ENCODE data around the gene STMN3. TPM values are rescaled to one million over a fixed set of nuclear protein-coding genes. Genes with fewer than 3 reads are reported as not detected.
"Not testable (repeated sequence)": the region's sequence is repeated elsewhere in the genome, so short reads cannot be mapped to it uniquely, and the experiment has no call there.

Gene STMN3
- total RNA-seq, 1 donor from 2014 or later: 4.3 TPM

DNA sequence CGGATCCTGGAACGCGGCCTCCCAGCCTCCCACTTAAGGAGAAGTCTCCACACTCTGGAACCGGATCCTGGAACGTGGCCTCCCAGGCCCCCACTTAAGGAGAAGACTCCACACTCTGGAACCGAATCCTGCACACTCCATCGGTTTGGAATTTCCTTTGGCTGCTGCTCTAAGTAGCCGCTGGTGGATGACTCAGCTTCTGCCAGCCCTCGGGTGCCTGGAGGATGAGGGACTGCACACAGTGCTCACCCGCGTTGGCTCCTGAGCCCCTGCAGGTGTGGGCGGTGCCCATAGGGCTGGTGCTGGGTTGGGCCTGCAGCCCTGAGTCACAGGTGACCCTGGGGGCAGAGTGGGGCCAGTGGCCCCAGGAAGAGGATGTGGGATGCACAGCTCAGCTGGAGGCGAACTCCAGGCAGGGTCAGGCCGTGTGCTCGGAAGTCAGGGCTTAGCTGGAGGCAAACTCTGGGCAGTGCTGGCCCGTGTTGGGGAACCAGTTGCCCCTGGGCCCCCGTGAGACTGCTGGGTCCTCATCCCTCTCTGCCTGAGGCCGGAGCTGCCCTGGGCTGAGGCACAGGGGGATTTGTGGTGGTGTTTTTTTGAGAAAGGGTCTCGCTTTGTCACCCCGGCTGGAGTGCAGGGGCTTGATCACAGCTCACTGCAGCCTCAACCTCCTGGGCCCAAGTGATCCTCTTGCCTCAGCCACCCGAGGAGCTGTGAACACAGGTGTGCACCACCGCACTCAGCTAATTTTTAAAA lies 29.3 kb upstream of the STMN3 start:
- intact Hi-C loops (cut with DNase I): no loop called here
- ATAC-seq (ENCODE audit: poor library complexity): peak; percentile 64

DNA sequence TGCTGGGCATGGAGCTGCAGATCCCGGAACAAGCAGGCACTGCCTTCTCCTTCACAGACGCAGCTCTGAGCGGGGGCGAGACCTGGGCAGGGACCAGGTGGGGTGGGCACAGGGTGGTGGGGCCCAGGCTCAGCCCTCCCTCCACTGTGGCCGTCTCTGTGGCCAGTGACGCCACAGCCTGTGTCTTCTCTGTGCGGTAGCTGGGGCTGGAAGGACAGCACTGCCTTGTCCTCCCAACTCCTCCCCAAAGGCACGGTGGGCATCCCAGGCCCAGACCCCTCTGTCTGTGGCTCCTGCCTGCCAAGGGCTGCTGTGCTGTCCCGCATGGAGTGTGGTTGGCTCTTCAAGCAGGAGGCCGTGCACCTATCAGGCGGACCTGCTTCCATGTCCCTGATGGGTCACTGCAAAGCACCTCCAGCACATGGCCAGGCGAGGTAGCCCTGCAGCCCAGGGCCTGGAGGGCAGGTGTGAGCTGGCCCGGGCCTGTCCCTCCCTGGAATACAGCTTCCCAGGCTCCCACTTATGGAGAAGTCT lies 28.5 kb upstream of the STMN3 start:
- intact Hi-C loops (cut with DNase I): no loop called here
- DNase-seq (no peak), ATAC-seq (ENCODE audit: poor library complexity) (no peak)

More for the DNA sequence above, 29.3 kb upstream of the STMN3 start:
- peak; percentile 77 for DNase-seq

DNA sequence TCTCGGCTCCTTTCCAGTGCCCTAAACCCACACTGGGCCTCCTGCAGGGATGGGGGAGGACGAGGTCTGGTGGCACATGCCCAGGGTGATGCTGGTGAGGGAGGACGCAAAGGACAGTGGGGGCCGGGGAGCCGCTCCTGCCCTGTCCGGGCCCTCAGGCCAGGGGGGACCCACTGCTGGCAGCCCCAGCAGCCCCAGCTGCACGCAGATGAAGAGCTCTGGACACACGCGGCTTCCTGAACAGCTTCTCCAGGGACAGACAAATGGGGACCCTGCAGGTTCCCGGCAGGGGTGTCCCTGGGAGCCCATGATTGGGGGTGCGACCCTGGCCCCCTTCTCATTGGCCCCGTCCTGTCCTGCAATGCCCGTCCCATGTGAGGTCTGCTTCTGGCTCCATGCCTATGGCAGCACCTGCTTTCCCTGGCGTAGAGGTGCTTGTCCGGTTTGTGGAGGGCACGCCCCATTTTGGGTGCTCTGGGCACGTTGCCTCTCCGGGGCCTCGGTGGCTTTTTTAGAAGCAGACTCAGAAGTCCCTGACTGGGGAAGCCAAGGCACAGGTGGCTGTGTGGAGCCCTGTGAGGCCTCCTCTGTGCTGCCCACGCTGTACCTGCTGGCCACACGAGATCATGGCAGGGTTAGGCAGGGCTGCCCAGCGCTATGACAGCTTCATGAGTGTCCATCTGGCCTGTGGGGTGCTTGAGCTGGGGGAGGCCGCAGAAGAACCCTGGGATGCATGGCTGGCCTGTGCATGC lies 27.8 kb upstream of the STMN3 start:
- intact Hi-C loops (cut with DNase I): no loop called here
- no peak for ATAC-seq (ENCODE audit: poor library complexity)
- DNase-seq: no peak

GRCh38 chr20:63680427-63680826 lies 27.2 kb upstream of the STMN3 start:
- DNase-seq: no peak
- intact Hi-C loops (cut with DNase I): no loop called here
- no peak for ATAC-seq (ENCODE audit: poor library complexity)

DNA sequence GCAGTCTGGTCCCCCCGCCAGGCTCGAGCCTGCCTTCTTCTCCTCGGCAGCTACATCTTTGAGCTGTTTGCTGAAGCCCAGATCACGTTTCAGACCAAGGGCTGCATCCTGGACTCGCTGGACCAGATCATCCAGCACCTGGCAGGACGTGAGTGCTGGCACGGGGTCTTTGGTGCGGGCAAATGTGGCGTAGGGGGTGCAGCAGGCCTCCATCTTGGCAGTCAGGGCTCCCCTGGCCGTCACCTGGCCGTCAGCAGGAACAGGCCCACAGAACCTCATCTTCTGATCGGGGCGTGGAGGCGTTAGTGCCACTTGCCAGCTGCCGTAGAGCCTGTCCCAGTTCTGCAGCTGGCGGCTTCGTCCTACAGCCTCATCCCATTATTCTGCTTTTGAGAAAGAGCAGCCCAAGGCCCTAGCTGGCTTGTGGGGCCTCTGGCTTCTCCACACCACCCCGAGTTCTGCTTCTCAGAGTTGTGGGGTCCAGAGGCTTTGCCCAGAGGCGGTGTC lies 26.6 kb upstream of the STMN3 start:
- no peak for ATAC-seq (ENCODE audit: poor library complexity)
- DNase-seq: no peak
- intact Hi-C loops (cut with DNase I): no loop called here

DNA sequence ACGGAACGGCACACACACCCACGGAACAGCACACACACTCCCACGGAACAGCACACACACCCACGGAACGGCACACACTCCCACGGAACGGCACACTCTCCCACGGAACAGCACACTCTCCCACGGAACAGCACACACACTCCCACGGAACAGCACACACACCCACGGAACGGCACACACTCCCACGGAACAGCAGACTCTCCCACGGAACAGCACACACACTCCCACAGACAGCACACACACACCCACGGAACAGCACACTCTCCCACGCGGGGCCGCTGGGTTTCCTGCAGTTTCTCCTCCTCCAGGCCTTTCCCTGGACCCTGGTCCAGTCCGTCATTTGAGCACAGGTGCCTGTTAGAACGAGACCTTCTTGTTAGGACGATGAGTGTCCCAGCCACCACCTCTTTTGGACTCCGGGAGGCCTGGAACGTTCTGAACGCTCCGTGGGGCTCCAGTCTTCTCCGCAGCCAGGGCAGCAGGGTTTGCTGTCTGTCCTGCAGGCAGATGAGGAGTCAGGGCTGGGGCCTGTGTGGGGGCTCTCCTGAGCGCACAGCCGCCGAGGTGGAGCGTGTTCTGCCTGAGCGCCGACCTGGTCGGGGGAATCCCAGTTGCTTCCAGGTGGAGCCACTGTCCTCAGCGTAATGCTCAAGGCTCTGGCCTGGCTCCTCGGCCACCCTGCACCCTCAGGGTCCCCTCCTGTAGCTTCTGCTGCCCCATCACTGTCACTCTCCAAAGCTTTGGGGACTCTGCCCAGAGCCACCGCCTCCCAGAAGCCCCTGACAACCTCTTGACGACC lies 25.6 kb upstream of the STMN3 start:
- intact Hi-C loops (cut with DNase I): no loop called here
- DNase-seq (no peak), ATAC-seq (ENCODE audit: poor library complexity) (no peak)

- ATAC-seq (ENCODE audit: poor library complexity) (no peak), DNase-seq (no peak)
- intact Hi-C loops (cut with DNase I): no loop called here
Observed at GRCh38 chr20:63678071-63678470, 24.8 kb upstream of the STMN3 start.

GRCh38 chr20:63675681-63676368 lies 22.6 kb upstream of the STMN3 start:
- DNase-seq (no peak), ATAC-seq (ENCODE audit: poor library complexity) (no peak)
- intact Hi-C loops (cut with DNase I): no loop called here

DNA sequence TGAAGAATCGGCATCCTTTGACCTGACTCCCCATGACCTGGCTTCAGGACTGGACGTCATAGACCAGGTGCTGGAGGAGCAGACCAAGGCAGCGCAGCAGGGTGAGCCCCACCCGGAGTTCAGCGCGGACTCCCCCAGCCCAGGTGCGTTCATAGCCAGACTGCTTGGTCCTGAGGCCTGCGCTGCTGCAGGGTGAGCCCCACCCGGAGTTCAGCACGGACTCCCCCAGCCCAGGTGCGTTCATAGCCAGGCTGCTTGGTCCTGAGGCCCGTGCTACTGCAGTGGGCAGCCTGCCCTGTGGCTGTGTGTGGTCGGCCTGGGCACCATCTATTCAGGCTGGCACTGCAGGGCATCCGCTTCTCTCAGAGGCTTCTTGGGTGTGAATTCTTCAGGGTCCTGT lies 20.7 kb upstream of the STMN3 start:
- intact Hi-C loops (cut with DNase I): no loop called here
- ATAC-seq (ENCODE audit: poor library complexity) (no peak), DNase-seq (no peak)

GRCh38 chr20:63672666-63673065 lies 19.4 kb upstream of the STMN3 start:
- DNase-seq (no peak), ATAC-seq (ENCODE audit: poor library complexity) (no peak)
- intact Hi-C loops (cut with DNase I): no loop called here

- intact Hi-C loops (cut with DNase I); DNase-seq; ATAC-seq (ENCODE audit: poor library complexity): not testable (repeated sequence)
Observed at GRCh38 chr20:63671695-63672094, 18.5 kb upstream of the STMN3 start.

- ATAC-seq (ENCODE audit: poor library complexity): no peak
- intact Hi-C loops (cut with DNase I): no loop called here
- no peak for DNase-seq
Observed at GRCh38 chr20:63668351-63668750, 15.1 kb upstream of the STMN3 start.

GRCh38 chr20:63667858-63668257 lies 14.6 kb upstream of the STMN3 start:
- DNase-seq: no peak
- intact Hi-C loops (cut with DNase I): no loop called here
- no peak for ATAC-seq (ENCODE audit: poor library complexity)

DNA sequence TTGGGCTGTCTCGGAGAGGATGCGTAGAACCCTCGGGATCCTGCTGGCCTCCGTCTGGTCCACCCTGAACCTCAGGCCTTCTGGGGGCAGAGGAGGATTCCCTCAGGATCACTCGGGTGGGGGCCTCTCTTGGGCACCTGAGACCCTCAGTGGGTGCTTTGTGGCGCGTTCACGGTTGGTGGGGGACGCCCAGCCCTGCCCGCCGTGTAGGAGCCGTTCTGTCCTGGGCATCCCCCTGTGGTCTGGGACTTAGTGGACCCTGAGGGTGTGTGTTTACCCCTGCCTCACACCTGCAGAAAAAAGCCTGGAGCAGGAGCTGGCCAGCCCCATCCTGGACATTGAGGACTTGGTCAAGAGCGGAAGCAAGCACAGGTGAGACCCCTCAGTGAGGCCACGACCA lies 12.5 kb upstream of the STMN3 start:
- no peak for DNase-seq
- no peak for ATAC-seq (ENCODE audit: poor library complexity)
- intact Hi-C loops (cut with DNase I): no loop called here

DNA sequence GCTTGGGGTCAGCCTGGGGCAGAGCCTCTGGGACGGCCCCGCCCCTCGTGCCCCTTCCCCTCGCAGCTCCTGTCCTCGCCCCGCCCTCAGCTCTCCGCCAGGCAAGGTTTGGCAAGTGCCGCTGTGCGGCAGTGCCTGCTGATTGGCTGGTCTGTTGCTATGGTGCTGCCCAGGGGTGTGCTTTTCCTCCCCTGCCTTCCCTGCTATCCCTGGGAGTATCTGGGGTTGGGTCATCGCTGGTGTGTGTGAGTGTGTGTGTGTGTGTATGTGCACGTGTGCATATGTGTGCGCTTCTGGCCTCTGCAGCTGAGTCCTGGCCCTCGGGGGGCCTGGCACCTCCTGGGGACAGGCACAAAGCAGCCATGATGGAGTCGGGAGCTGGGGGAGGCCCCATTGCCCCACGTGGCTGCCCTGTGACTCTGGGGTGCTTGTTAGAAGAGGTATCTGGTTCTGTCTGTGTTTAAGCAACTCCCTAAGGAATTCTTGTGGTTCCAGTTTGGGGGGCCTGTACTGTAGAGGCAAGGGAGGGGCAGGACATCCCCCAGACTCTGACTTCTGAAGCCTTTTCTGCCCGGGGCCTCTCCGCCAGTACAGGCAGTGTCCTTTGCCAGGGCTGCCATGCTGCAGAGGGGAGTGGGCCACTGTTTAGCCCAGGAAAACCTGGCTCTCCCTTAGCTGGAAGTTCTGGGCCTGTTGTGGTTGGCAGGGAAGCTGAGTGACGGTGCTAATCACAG lies 11.8 kb upstream of the STMN3 start:
- no peak for DNase-seq
- no peak for ATAC-seq (ENCODE audit: poor library complexity)
- intact Hi-C loops (cut with DNase I): no loop called here

- DNase-seq: no peak
- intact Hi-C loops (cut with DNase I): no loop called here
Observed at GRCh38 chr20:63664143-63664851, 11.1 kb upstream of the STMN3 start.

GRCh38 chr20:63663332-63664066 lies 10.3 kb upstream of the STMN3 start:
- ATAC-seq (ENCODE audit: poor library complexity) (no peak), DNase-seq (no peak)
- intact Hi-C loops (cut with DNase I): no loop called here

More at GRCh38 chr20:63664143-63664851, 11.1 kb upstream of the STMN3 start:
- ATAC-seq (ENCODE audit: poor library complexity): no peak
